Measurements from ENCODE around the gene LPP. TPM values are rescaled to one million over a fixed set of nuclear protein-coding genes. Genes with fewer than 3 reads are reported as not detected.
A peak's percentile ranks its signal among the peaks of the same experiment; 100 is the strongest.
"Not testable (repeated sequence)": the region's sequence is repeated elsewhere in the genome, so short reads cannot be mapped to it uniquely, and the experiment has no call there.

Gene LPP
- total RNA-seq, 1 experiment from 2014 or later, result 20.2 TPM

DNA sequence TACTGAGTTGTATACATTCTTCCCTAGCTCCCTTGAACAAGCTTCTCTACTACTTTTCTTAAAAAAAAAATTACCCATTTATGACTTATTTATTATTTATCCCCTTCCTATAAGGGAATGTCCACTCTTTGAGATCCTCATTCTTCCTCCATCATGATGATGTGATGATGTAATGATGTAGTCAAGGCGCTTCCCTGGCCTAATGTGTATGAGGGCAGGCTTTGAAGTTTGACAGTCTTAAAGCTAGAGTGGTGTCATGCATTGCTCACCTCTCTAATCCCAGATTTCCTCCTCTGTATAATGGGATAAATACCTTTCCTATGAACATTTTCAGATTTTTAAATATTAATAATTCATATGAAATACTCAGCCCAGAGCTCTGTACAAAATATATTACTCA lies 531.8 kb downstream of the LPP start:
- DNase-seq (ENCODE audit: low read depth, low spot score), result no peak
- in situ Hi-C loops (cut with HindIII; ENCODE audit: low pct_unique_long_range_greater_than_20kb, low sequenced_read_pairs), result no loop called here

DNA sequence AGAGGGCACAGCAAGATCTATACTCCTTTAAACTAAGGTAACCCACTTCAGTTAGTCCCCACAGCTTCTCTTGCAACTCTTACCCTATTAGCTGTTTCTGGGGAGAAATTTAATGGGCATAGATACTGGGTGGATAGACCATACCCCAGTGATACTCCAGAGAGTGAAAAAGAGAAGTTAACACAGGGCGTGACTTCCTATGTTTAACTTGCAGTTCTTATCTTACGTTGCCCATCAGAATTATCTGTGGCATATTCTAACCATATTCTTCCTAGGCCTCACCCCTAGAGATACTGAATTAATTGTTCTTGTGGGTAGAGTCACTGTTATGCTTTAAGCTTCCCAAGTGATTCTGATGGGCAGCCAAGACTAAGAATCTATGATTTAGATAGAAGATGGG lies 532.4 kb downstream of the LPP start:
- no peak for DNase-seq (ENCODE audit: low read depth, low spot score)
- in situ Hi-C loops (cut with HindIII; ENCODE audit: low pct_unique_long_range_greater_than_20kb, low sequenced_read_pairs), result no loop called here

DNA sequence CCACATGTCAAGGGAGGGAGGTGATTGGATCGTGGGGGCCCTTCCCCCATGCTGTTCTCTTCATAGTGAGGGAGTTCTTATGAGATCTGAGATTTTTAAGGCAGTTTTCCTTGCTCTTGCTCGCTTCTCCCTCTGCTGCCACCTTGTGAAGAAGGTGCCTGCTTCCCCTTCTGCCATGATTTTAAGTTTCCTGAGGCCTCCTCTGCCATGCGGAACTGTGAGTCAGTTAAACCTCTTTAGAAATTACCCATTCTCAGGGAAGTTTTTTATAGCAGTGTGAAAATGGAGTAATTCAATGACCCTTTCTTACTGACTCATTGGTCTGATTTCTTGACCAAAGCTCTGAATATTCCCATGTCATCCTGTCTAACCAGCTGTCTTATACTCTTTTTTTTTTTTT lies 533.4 kb downstream of the LPP start:
- in situ Hi-C loops (cut with HindIII; ENCODE audit: low pct_unique_long_range_greater_than_20kb, low sequenced_read_pairs), result no loop called here
- peak; percentile 49 for DNase-seq (ENCODE audit: low read depth, low spot score)

DNA sequence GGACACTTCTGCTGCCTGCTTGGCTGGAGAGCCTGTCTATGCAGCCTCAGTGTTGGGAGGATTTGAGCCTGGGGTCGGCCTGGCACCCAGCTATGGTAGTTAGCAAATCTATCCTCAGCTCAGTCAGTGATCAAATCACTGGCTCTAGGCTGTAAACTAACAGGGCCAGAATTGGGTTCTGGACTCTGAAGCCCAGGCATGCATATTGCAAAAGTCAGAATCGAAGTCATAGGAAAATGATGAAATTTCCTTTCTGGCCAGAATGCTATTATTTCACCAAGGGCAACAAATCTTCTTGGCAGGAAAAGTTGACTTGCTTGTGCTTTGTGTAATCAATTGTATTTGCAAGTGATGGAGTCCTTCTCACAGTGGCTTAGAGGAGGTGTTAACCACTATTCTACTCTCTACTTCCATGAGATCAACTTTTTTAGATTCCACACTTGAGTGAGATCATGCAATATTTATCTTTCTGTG lies 535.2 kb downstream of the LPP start:
- in situ Hi-C loops (cut with HindIII; ENCODE audit: low pct_unique_long_range_greater_than_20kb, low sequenced_read_pairs), result no loop called here
- no peak for DNase-seq (ENCODE audit: low read depth, low spot score)

DNA sequence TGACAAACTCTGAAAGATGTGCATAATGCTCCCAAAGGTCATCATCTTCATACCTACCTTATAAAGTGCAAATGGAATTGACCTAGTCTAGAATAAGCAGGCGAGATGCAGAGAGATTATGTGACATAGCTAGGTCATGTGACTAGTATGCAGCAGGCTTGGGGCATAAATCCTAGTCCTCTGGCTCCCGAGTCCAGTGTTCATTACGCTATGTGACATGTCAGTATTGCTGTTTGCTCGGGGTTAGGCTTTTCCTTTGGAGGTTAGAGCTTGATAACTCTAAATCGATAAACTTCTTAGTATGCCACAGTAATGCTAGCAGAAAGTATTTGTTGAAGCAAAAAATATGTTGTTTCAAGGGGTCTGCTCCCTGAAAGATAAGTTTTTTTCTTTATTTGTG lies 536.1 kb downstream of the LPP start:
- in situ Hi-C loops (cut with HindIII; ENCODE audit: low pct_unique_long_range_greater_than_20kb, low sequenced_read_pairs), result no loop called here
- DNase-seq (ENCODE audit: low read depth, low spot score), result no peak

DNA sequence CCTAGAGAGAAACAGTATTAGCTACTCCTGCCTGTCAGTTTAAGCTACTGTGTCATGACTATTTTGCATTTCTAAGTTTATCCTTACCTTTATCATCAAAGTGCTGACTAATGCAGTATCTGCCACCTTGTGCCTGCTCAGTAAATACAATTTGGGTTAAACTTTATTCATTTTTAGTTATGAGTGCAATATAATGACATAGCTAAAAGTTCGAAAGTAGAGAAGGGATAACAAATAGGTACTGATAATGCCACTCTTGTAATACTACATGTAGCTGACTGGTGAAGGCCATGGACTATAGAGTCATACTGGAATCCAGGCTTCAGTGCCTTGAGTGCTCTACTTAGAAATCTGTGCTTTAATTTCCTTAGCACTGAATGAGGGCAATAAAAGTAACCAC lies 537.0 kb downstream of the LPP start:
- in situ Hi-C loops (cut with HindIII; ENCODE audit: low pct_unique_long_range_greater_than_20kb, low sequenced_read_pairs), result no loop called here
- no peak for DNase-seq (ENCODE audit: low read depth, low spot score)

DNA sequence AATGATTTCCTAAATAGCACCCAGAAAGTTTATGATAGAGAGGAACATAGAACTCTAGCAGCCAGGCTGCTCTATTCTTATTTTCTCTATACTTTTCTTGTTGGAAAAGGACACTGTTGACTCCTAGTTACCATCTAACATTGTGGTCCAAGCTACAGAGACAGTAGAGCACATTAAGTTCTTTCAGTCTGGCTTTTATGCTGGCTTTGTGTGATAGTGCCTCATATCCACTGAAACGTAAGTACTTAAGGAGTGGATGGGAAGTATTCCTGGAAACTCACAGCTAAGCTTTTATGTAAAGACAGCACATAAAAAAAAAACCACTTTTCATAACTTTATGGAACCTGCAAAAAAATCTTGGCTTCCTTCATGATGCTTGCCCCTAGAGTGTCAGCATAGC lies 537.7 kb downstream of the LPP start:
- DNase-seq (ENCODE audit: low read depth, low spot score), result no peak
- in situ Hi-C loops (cut with HindIII; ENCODE audit: low pct_unique_long_range_greater_than_20kb, low sequenced_read_pairs), result no loop called here

DNA sequence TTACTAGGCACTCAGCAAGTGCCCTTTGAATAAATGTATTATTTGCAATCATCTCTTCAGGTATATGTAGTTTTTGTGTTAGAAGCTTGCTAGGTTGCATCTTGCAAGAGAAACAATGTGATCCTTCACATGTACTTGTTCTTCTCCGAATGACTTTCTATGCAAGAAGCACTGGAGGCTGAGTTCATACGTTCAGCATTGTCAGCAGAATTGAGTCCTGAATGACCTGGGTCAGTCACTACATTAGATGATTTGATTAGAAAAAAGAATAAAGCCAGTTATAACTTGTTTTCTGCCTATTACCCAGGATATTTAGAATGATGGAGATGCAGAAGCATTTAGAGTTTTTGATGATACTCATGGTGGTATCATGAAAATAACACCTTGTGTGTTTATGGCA lies 538.7 kb downstream of the LPP start:
- in situ Hi-C loops (cut with HindIII; ENCODE audit: low pct_unique_long_range_greater_than_20kb, low sequenced_read_pairs), result no loop called here
- no peak for DNase-seq (ENCODE audit: low read depth, low spot score)

DNA sequence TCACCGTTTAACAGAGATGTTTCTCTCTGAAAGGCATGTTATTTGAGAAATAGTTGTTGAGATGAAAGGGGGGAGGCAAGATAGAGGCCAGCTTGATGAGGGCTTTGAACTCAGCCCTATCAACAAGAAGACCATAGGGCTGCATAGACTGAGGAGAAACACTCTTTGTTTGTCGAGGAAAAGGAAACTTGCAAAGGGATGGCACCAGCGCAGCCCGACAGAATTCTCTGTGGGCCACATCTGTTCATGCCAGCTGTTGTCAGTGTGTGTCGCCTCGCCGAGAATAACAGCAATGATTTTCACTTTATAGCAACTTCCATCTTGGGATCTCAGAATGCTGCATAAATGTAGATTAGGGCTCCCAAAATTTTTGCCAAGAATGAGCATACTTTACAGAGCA lies 539.5 kb downstream of the LPP start:
- DNase-seq (ENCODE audit: low read depth, low spot score), result no peak
- in situ Hi-C loops (cut with HindIII; ENCODE audit: low pct_unique_long_range_greater_than_20kb, low sequenced_read_pairs), result no loop called here

DNA sequence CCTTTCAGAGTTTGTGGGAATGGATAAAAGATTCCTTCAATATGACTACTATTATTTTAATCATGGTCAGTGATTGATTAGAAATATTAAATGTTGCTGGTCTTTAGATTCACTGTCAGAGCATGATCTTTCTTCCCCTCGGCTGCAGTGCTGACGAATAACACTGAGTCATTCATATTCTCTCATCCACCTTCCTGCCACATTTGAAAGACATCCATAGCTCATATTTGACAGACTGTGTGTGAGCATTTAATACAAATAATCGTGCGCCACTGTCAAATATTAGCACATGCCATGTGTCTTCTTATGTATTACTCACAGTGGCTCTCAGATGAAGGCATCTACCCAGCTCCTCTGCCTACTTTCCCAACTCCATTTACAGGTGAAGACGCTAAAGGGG lies 541.3 kb downstream of the LPP start:
- in situ Hi-C loops (cut with HindIII; ENCODE audit: low pct_unique_long_range_greater_than_20kb, low sequenced_read_pairs), result no loop called here
- no peak for DNase-seq (ENCODE audit: low read depth, low spot score)

DNA sequence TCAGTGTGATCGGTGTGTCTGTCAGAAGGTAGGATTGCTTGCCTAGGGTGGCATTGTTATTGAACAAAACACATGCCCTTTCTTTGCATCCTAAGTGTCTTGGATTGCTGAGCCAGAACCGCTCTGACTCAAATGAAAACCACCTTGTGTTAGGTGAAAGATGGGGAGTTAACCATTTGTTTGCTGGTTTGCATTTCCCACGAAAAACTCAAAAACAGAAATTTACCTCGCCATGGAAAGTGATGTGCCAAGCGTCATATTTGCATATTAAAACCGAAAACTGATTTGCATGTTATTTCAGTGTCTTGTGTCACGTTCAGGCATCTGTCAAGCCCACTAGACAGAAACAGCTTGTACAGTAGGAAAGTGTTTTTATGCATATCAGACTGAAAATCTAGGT lies 543.2 kb downstream of the LPP start:
- in situ Hi-C loops (cut with HindIII; ENCODE audit: low pct_unique_long_range_greater_than_20kb, low sequenced_read_pairs), result no loop called here
- no peak for DNase-seq (ENCODE audit: low read depth, low spot score)

DNA sequence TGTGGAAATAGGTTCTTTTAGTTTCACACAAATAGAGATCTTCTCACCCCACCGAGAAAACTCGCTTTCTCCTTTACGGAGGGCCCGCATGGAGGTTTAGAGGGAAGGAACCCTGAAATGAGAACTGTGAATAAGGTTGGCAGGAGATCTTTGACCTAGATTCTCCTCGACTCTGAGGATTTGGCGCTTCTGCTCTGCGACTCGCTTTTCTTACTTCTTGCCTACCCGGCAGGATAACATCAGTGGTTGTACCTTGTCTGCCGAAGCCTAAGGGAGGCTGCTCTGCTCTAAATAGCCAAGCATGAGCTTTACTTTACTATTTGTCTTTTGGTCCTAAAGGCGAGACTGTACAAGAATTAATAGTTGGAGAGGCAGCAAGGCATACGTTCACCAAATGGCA lies 544.5 kb downstream of the LPP start:
- DNase-seq (ENCODE audit: low read depth, low spot score), result no peak
- in situ Hi-C loops (cut with HindIII; ENCODE audit: low pct_unique_long_range_greater_than_20kb, low sequenced_read_pairs), result no loop called here

DNA sequence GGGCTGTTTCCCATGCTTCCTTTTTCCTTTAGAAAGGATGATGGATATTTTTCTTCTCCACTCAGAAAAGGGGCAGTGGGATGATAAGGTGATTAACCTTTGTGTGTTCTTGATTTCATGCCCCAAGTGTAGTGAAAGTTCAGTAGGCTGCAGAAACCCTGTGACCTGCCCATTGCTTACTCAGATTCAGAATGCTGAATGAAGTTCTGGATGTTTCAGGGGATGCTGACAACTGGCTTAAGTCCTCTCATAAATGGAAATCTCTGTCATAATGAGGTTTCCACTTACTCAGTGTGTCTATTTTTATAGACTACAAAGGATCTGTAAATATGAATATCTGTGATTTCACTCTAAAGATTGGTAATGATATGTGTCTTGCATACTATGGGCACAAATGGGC lies 546.5 kb downstream of the LPP start:
- in situ Hi-C loops (cut with HindIII; ENCODE audit: low pct_unique_long_range_greater_than_20kb, low sequenced_read_pairs), result no loop called here
- DNase-seq (ENCODE audit: low read depth, low spot score), result no peak

DNA sequence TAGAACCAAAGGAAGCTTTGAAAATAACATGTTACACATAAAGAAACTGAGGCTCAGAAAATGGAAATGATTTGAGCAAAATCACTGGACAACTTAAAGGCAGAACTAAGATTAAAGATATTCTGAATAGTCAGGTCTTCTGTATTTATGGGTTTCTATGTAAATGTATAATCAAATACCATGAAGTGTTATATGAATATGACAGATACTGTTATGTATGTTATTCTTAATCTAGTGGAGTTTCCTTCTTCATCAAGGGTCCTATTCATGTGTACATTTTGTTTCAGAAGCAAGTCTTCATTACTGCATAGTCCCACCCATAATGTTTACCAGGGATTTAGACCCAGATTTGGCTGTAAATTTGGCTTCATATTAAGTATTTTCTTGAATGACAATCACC lies 547.0 kb downstream of the LPP start:
- in situ Hi-C loops (cut with HindIII; ENCODE audit: low pct_unique_long_range_greater_than_20kb, low sequenced_read_pairs), result no loop called here
- no peak for DNase-seq (ENCODE audit: low read depth, low spot score)

DNA sequence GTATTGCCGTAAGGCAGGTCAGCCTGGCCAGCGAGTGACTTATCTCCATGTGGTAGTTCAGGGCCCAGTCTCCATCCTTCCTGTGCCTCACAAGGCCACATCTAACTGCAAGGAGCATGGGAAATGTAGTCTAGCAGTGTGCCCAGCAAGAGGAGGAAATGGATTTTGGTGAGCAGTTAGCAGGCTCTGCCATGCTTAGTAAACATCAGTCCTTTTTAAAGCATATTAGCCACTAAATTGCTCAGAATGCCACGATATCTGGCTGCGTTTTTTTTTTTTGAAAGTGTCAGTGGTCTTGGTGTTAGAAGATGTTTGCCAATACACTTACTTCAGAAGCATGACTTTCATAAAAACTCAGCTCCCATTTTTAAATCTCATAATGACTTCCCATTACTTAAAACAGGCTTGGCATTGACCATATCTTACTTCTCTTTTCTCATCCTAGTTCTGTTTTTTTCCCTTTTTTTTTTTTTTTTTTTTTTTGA lies 547.6 kb downstream of the LPP start:
- no peak for DNase-seq (ENCODE audit: low read depth, low spot score)
- in situ Hi-C loops (cut with HindIII; ENCODE audit: low pct_unique_long_range_greater_than_20kb, low sequenced_read_pairs), result no loop called here

DNA sequence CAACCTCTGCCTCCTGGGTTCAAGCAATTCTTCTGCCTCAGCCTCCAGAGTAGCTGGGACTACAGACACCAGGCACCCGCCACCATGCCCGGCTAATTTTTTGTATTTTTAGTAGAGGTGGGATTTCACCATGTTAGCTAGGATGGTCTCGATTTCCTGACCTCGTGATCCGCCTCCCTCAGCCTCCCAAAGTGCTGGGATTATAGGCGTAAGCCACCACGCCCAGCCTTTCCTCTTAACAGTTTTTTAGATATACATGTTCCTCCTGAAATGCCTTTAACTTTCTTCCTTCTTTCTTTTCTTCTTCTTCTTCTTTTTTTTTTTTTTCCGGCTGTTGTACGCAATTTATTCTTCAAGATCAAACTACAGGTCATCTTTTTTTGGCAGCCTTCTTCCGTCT lies 548.1 kb downstream of the LPP start:
- in situ Hi-C loops (cut with HindIII; ENCODE audit: low pct_unique_long_range_greater_than_20kb, low sequenced_read_pairs); DNase-seq (ENCODE audit: low read depth, low spot score): not testable (repeated sequence)

DNA sequence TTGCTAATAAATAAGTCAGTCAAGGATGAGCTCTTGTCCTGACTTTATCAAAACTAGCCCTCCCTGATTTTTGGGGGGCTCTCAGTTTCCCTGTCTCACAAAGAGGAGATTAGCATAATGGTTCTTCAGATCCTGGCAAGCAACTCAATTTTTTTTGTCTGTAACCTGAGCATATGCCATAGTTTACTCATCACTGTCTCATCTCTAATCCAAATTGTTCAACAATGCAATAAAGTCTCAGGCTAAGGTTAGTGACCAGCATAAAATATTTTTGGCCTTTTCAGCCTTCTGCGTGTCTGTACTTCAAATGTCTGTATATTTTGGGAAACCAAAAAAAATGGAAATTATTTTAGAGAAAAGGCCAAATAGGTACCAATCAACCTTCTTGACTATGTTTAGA lies 552.2 kb downstream of the LPP start:
- in situ Hi-C loops (cut with HindIII; ENCODE audit: low pct_unique_long_range_greater_than_20kb, low sequenced_read_pairs), result no loop called here
- DNase-seq (ENCODE audit: low read depth, low spot score), result no peak

DNA sequence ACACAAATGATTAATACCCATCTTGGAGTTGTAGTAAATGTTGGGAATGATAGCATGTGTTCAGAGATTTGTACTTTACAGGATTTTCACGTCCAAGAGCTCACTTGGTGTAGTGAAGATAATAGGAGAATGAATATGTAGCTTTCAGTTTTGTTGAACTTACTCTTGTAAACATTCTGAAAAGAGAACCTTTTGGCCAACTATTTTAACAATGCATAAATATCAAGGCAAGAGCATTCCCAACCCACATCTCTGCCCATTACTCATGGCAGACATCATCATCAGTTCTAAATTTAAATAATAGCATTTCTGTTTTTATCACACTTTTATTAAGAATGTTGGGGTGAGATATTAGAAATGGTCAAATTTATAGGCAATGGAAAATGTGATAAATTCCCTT lies 552.6 kb downstream of the LPP start:
- DNase-seq (ENCODE audit: low read depth, low spot score), result no peak
- in situ Hi-C loops (cut with HindIII; ENCODE audit: low pct_unique_long_range_greater_than_20kb, low sequenced_read_pairs), result no loop called here

DNA sequence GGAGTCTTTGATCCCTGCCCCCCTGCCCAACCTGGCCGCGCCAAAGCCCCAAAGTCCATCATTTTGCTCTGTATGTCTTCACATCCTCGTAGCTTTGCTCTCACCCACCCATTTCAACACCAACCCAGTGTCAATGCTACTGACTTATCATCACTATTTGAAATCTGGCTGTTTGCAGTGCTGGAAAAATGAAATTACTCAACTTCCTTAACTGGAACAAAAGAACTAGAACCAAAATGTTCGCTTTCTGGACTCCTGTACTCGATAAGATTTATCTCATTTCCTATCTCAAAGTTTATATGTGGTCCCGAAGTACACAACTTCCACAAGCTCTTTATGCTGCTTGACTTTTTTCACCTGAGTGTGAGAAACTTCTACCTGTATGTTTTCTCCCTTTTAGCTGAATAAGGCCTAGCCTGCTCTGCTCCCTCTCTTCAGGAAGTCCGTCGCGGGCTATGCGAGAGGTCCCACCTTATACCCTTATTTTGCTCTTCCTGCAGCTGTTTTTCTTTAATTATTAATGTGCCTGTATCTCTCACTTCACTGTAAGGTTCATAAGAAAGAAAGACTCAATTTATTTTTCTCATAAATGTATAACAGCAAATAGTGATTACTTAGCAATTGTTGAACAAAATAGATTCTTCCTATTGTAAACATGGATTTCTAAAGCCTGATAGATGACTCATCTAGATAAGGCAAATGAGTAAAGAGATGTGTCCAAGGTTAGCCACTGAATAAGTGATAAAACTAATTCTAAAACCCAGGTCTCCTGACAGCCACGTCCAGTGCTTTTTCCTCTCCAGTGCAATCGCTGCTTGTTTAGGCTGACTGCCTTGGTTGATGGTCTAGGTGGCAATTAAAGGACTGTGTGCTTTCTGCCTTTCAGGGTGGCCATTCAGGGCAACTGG lies 553.7 kb downstream of the LPP start:
- DNase-seq (ENCODE audit: low read depth, low spot score), result no peak
- in situ Hi-C loops (cut with HindIII; ENCODE audit: low pct_unique_long_range_greater_than_20kb, low sequenced_read_pairs), result no loop called here

All from SK-MEL-5 (cell line).